LNCaP clone FGC (cell line): ENCODE results near the gene PTPRD.

Experiments
- DNase-seq: peaks from one replicate; pipeline ENCODE4 v3.0.0-alpha.2; 2011; ENCODE audit warnings: low read depth
- H3K4me3 ChIP-seq: 2 replicates; pipeline ENCODE4 v1.5.1; 2011; ENCODE audit warnings: mild to moderate bottlenecking, low read depth, low read length, control low read depth
- CTCF ChIP-seq: IDR thresholded peaks from 2 replicates; pipeline ENCODE4 v1.5.1; 2012; ENCODE audit warnings: mild to moderate bottlenecking; ENCODE audit not compliant: control insufficient read depth, insufficient read depth; ENCODE audit errors: extremely low read depth

PTPRD gene

GRCh38 chr9:10250219-10250618 lies 362.6 kb downstream of the PTPRD start:
- DNase-seq, result no peak
- no peak for TF ChIP-seq CTCF

GRCh38 chr9:10248890-10249289 lies 363.9 kb downstream of the PTPRD start:
- no peak overlapping the region for H3K4me3 ChIP-seq
- TF ChIP-seq CTCF, result no peak
- DNase-seq, result no peak

More at GRCh38 chr9:10250219-10250618, 362.6 kb downstream of the PTPRD start:
- no peak overlapping the region for H3K4me3 ChIP-seq

GRCh38 chr9:10242255-10242654 lies 370.5 kb downstream of the PTPRD start:
- DNase-seq, result no peak
- H3K4me3 ChIP-seq, result no peak overlapping the region
- TF ChIP-seq CTCF, result no peak

GRCh38 chr9:10238087-10238486 lies 374.7 kb downstream of the PTPRD start:
- DNase-seq, result no peak
- no peak overlapping the region for H3K4me3 ChIP-seq
- TF ChIP-seq CTCF, result no peak

GRCh38 chr9:10237584-10237983 lies 375.2 kb downstream of the PTPRD start:
- H3K4me3 ChIP-seq, result no peak overlapping the region
- TF ChIP-seq CTCF, result no peak
- DNase-seq, result no peak

- TF ChIP-seq CTCF, result no peak
- DNase-seq, result no peak
- no peak overlapping the region for H3K4me3 ChIP-seq
These were observed 376.6 kb downstream of the PTPRD start for GRCh38 chr9:10236161-10236560.

GRCh38 chr9:10235376-10235775 lies 377.4 kb downstream of the PTPRD start:
- no peak for TF ChIP-seq CTCF
- no peak for DNase-seq
- H3K4me3 ChIP-seq, result no peak overlapping the region
